ENCODE data around the gene TRDN.
"Not testable (repeated sequence)": the region's sequence is repeated elsewhere in the genome, so short reads cannot be mapped to it uniquely, and the experiment has no call there.

Gene TRDN

DNA sequence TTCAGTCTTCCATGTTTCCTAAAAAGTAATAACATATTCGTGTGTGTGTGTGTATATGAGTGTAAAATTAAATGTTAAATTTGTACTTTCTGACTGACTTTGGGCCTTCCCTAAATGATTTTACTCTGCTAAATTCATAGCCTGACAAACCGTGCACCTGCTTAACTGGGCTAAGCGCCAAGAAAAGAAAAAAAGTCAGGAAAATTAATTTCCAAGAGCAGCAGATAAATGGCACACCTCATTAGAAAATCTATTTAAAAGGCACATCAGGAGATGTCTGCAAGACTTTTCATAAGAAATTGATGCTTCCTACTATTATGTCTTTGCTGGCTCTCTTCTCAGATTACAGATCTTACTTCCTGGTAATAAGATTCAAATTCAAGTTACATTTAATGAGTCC lies 72.4 kb downstream of the TRDN start:
- H3K27ac Mint-ChIP-seq, result no peak overlapping the region
- no peak overlapping the region for H3K4me3 Mint-ChIP-seq
- no peaks in the 10 kb centered on the region for H3K9me3 Mint-ChIP-seq
- H3K36me3 Mint-ChIP-seq (ENCODE audit: low read depth), result no peaks in the 10 kb centered on the region
- DNase-seq (ENCODE audit: low spot score), result no peak
- H3K4me1 Mint-ChIP-seq (ENCODE audit: low read depth), result no peaks in the 10 kb centered on the region
- H3K27me3 Mint-ChIP-seq (ENCODE audit: low read depth), result no peaks in the 10 kb centered on the region

DNA sequence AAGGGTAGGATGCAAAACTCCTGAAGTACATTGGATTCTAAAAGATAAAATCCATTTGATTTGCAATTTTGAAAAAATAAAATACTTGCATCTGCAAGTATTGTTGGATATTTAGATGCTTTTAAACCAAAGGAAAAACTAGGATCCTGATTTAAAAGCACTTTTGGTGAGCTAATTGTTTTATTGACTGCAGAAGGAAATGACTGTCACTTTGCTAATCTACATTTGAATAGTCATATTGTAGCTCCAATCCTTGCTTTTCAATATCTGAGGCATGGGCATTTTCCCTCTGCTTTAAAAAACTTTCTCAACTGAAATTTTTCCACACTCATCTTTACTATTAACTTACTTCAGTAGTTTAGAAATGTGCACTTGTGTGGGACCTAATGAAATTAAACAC lies 74.1 kb downstream of the TRDN start:
- H3K9me3 Mint-ChIP-seq, result no peaks in the 10 kb centered on the region
- H3K4me3 Mint-ChIP-seq, result no peak overlapping the region
- DNase-seq (ENCODE audit: low spot score), result no peak
- no peaks in the 10 kb centered on the region for H3K4me1 Mint-ChIP-seq (ENCODE audit: low read depth)
- no peaks in the 10 kb centered on the region for H3K36me3 Mint-ChIP-seq (ENCODE audit: low read depth)
- no peak overlapping the region for H3K27ac Mint-ChIP-seq
- H3K27me3 Mint-ChIP-seq (ENCODE audit: low read depth), result no peaks in the 10 kb centered on the region

DNA sequence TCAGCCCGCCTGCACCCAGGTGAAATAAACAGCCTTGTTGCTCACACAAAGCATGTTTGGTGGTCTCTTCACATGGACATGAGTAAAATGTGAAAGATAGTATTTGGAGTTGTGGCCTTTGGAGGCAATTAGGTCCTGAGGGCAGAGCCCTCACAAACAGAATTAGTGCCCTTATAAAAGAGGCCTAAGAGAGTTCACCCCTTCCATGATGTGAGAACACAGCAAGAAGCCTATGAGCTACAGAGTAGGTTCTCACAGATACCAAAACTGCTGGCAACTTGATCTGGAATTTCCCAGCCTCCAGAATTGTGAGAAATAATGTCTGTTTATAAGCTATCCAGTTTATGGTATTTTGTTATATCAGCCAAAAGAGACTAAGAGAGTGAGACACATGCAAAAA lies 74.5 kb downstream of the TRDN start:
- Mint-ChIP-seq H3K9me3 (no peaks in the 10 kb centered on the region), H3K36me3 (ENCODE audit: low read depth) (no peaks in the 10 kb centered on the region), H3K4me1 (ENCODE audit: low read depth) (no peaks in the 10 kb centered on the region), H3K4me3 (no peak overlapping the region), H3K27ac (no peak overlapping the region), H3K27me3 (ENCODE audit: low read depth) (no peaks in the 10 kb centered on the region)
- DNase-seq (ENCODE audit: low spot score), result no peak

DNA sequence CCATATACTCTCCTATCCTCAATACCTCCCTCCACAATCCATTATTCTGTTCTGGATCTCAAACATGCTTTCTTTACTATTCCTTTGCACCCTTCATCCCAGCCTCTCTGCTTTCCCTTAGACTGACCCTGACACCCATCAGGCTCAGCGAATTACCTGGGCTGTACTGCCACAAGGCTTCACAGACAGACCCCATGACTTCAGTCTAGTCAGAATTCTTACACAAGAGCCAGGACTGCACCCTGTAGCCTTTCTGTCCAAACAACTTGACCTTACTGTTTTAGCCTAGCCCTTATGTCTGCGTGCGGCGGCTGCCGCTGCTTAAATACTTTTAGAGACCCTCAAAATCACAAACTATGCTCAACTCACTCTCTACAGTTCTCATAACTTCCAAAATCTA lies 76.9 kb downstream of the TRDN start:
- not testable (repeated sequence) for H3K27ac Mint-ChIP-seq; H3K27me3 Mint-ChIP-seq (ENCODE audit: low read depth); H3K4me1 Mint-ChIP-seq (ENCODE audit: low read depth); DNase-seq (ENCODE audit: low spot score); H3K9me3 Mint-ChIP-seq; H3K36me3 Mint-ChIP-seq (ENCODE audit: low read depth); H3K4me3 Mint-ChIP-seq

DNA sequence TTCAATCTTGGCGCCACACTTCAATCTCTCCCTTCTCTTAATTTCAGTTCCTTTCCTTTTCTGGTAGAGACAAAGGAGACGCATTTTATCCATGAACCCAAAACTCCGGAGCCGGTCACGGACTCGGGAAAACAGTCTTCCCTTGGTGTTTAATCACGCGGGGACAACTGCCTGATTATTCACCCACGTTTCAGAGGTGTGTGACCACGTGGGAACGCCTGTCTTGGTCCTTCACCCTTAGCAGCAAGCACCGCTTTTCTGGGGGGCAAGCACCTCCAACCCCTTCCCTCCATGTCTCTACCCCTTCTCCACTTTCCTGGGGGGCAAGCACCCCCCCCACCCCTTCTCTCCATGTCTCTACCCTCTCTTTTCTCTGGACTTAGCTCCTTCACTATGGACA lies 79.3 kb downstream of the TRDN start:
- not testable (repeated sequence) for H3K27me3 Mint-ChIP-seq (ENCODE audit: low read depth); H3K4me1 Mint-ChIP-seq (ENCODE audit: low read depth); DNase-seq (ENCODE audit: low spot score); H3K27ac Mint-ChIP-seq; H3K36me3 Mint-ChIP-seq (ENCODE audit: low read depth); H3K4me3 Mint-ChIP-seq; H3K9me3 Mint-ChIP-seq

DNA sequence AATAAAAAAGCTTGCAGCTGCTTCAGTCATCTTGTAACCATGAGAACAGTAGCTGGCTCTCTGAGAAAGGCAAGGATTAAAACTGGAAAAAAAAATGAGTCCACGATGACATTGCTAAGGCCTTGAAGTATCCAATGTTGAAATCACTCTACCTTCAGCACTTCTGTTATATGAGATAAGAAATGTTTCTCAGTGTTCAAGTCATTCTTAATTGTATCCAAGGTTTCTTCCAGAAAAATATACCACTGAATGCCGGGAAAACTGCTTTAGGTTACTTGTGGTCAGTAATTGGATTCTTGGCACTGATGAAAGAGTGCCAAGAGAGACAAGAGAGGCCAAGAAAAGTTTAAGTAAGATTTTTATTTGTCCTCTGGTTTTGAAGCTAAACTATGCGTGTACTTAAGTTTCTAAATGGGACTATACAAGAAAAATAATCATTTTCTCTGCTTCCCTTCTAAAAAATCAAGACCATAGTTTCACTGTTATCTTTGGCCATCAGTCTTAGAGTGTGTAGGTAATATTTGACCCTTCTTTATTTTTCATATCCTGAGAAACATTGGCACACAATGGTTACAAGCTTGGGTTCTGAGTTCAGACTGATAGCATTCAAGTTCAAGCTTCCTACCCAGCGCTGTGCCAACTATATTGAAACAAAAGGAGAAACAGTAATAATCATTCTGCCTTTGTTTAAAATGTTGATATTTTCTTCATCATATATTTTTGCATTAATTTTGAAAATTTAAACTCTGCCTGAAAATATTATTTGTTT lies 84.6 kb downstream of the TRDN start:
- no peak for DNase-seq (ENCODE audit: low spot score)
- H3K27me3 Mint-ChIP-seq (ENCODE audit: low read depth), result no peaks in the 10 kb centered on the region
- no peaks in the 10 kb centered on the region for H3K9me3 Mint-ChIP-seq
- no peak overlapping the region for H3K27ac Mint-ChIP-seq
- no peaks in the 10 kb centered on the region for H3K36me3 Mint-ChIP-seq (ENCODE audit: low read depth)
- H3K4me1 Mint-ChIP-seq (ENCODE audit: low read depth), result no peaks in the 10 kb centered on the region
- H3K4me3 Mint-ChIP-seq, result no peak overlapping the region

DNA sequence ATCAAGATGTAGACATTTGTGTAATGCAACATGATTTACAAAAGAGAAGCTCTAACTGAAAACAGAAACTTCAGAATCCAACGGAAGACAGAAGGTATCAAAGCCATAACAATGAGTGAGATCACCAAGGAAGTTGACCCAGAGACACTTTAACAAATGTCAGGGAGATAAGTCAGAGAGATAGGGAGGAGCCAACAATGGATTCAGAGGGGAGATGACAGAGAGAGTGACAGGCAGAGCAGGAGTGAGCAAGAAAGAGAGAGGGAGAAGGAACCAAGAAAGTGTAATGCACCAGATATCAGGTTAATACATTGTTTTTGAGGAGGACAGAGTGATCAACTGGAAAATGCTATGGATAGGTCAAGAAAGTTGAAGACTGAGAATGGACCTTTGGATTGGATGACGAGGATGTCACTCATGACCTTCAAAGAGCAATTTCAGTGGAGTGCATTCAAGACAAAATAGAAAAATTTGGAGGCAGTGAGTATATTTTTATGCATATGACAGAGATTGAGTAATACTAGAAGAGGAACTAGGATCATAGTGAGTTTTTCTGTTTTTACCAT lies 86.6 kb downstream of the TRDN start:
- H3K27me3 Mint-ChIP-seq (ENCODE audit: low read depth), result no peaks in the 10 kb centered on the region
- H3K27ac Mint-ChIP-seq, result no peak overlapping the region
- no peaks in the 10 kb centered on the region for H3K36me3 Mint-ChIP-seq (ENCODE audit: low read depth)
- no peaks in the 10 kb centered on the region for H3K9me3 Mint-ChIP-seq
- no peak for DNase-seq (ENCODE audit: low spot score)
- H3K4me3 Mint-ChIP-seq, result no peak overlapping the region
- H3K4me1 Mint-ChIP-seq (ENCODE audit: low read depth), result no peaks in the 10 kb centered on the region

DNA sequence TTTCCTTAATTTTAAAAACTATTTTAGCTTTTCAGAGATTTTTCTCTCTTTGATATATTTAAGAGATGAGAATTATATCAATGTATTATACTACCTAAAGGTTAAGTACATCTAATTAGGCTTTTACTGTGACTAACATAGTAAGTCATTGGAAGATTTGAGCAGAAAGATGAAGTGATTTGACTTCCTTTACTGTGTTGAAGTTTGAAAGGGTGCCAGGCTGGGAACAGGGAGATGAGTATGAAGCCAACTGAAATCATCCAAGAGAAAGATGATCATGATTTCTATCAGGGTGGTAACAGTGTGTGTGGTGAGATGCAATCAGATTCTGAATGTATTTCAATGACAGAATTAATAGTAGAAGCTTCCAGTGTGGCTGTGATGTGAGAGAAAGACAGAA lies 87.3 kb downstream of the TRDN start:
- DNase-seq (ENCODE audit: low spot score), result no peak
- no peaks in the 10 kb centered on the region for H3K9me3 Mint-ChIP-seq
- no peaks in the 10 kb centered on the region for H3K27me3 Mint-ChIP-seq (ENCODE audit: low read depth)
- no peaks in the 10 kb centered on the region for H3K36me3 Mint-ChIP-seq (ENCODE audit: low read depth)
- H3K4me3 Mint-ChIP-seq, result no peak overlapping the region
- no peaks in the 10 kb centered on the region for H3K4me1 Mint-ChIP-seq (ENCODE audit: low read depth)
- H3K27ac Mint-ChIP-seq, result no peak overlapping the region

DNA sequence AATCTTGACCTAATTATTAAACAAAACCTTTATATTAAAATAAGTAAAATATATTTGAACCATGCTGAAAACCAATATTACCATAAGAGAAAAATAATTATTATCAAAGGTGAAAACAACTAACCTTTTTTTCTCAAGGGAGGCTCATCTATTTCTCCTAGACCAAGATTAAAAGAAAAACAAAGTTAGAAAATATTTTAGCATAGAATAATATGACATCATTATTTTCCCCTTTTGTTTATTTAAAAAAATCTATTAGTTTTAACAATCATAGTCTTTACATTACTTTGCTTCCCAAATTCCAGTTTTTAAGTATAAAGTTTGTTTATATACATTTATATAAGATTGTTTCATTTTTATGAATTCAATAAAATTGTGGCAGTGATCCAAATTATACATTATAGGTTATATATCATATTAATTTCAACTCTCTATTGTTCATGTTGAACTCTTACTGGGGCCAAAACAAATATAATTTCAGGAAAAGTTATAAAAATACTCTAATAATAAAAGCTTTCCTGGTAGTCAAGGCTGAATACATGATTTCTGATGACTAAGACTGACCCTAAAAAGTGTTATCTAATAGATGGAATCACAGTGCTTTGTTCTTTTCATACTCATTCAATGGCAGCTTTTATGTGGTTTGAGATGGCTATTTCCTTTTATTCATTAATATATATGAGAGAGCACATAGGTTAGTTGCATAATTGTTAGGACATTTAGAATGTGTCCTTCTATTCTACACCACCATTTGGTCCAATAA lies 89.4 kb downstream of the TRDN start:
- DNase-seq (ENCODE audit: low spot score), result no peak
- Mint-ChIP-seq H3K4me1 (ENCODE audit: low read depth) (no peaks in the 10 kb centered on the region), H3K36me3 (ENCODE audit: low read depth) (no peaks in the 10 kb centered on the region), H3K4me3 (no peak overlapping the region), H3K27ac (no peak overlapping the region), H3K9me3 (no peaks in the 10 kb centered on the region), H3K27me3 (ENCODE audit: low read depth) (no peaks in the 10 kb centered on the region)

DNA sequence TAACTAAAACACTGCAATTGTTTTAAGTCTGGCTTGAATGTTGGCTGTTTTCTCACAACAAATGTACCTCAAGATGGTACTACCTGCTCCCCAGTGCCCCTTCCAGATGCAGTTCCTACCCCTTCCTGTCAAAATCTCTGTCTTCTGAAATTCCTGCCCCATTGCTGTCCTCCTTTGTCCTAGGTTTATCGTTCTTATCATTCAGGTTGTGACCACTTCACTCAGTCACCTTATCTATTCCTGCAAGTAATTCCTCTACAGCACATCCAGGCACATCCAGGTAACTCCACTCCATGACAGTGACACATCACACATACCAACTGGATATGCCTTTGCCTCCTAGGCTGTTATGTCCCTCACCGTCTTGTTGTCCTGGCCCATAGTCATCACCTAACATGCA lies 90.2 kb downstream of the TRDN start:
- no peaks in the 10 kb centered on the region for H3K4me1 Mint-ChIP-seq (ENCODE audit: low read depth)
- no peak overlapping the region for H3K27ac Mint-ChIP-seq
- H3K4me3 Mint-ChIP-seq, result no peak overlapping the region
- DNase-seq (ENCODE audit: low spot score), result no peak
- no peaks in the 10 kb centered on the region for H3K36me3 Mint-ChIP-seq (ENCODE audit: low read depth)
- H3K27me3 Mint-ChIP-seq (ENCODE audit: low read depth), result no peaks in the 10 kb centered on the region
- H3K9me3 Mint-ChIP-seq, result no peaks in the 10 kb centered on the region

DNA sequence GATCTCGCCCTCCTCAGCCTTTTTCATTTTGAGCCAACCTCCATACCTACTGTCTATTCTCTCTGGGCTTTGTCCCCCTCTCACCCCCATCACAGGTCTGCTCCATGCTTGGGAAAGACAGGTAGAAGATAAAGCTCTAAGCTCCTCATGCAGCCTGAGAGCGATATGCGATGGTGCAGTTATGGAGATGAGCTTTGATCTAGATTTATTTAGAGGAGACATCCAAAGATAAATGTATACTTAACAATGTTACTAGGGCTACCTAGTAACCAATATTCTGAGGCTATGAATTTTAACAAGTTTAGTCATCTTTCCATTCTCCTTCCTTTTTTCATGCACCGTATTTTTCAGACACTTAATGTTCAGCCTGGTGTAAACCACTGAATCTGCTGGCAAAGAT lies 95.3 kb downstream of the TRDN start:
- no peak overlapping the region for H3K4me3 Mint-ChIP-seq
- no peaks in the 10 kb centered on the region for H3K9me3 Mint-ChIP-seq
- no peak for DNase-seq (ENCODE audit: low spot score)
- H3K27me3 Mint-ChIP-seq (ENCODE audit: low read depth), result no peaks in the 10 kb centered on the region
- H3K4me1 Mint-ChIP-seq (ENCODE audit: low read depth), result no peaks in the 10 kb centered on the region
- H3K36me3 Mint-ChIP-seq (ENCODE audit: low read depth), result no peaks in the 10 kb centered on the region
- no peak overlapping the region for H3K27ac Mint-ChIP-seq

DNA sequence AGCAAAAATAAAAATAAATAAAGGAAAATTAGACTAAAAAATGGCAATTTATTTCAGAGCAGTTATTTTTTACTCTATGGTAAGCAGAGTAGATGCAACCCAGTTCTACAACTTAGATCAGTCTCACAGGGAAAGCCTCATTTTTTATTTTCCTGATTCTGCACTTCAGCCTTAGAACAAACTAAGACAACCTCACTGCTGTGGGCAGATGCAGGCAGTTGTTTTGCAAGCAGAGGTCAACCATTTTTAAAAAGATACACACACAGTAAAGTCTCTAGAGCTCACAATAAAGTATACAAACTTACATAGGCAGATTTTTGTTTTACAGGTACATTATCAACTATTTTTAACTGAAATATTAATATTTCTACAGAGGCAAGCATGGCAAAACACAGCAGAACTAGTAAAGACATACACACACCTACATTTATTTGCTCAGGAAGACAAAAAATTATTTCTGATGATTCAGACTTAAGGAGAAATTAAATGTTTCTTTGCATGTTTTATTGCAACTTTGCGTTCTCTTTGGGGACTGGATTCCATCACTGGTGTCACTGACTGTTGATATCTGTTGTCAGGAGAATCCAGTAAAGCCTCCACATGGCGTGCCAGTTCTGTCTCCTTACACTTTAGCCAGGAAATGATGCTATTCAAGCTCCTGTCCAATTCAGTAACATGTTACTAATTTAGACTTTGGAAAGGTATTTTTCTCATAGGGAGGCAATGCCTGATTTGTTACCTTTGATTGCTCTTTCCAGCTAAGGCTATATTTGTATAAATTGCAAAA lies 102.7 kb downstream of the TRDN start:
- DNase-seq (ENCODE audit: low spot score), result no peak
- H3K9me3 Mint-ChIP-seq, result no peaks in the 10 kb centered on the region
- no peaks in the 10 kb centered on the region for H3K36me3 Mint-ChIP-seq (ENCODE audit: low read depth)
- H3K4me3 Mint-ChIP-seq, result no peak overlapping the region
- no peaks in the 10 kb centered on the region for H3K27me3 Mint-ChIP-seq (ENCODE audit: low read depth)
- H3K4me1 Mint-ChIP-seq (ENCODE audit: low read depth), result no peaks in the 10 kb centered on the region
- no peak overlapping the region for H3K27ac Mint-ChIP-seq

DNA sequence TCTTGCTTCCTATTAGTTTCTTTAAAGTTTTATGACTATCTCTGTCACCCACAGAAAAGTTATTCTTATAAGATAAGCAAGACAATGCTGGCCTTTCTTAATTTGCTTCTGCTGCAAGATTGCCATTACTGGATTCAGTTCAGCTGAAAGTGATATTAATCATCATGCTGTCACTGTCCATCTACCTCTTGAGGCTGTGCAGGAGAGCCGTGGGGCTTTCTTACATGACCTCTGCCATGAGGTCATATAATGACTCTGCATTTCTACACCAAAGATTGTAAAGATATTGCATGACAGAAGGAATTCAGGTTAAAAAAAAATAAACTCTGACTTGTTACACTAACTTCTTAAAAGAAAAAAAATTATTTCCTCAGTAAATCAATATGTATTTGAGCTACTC lies 106.9 kb downstream of the TRDN start:
- no peak for DNase-seq (ENCODE audit: low spot score)
- no peak overlapping the region for H3K4me3 Mint-ChIP-seq
- H3K4me1 Mint-ChIP-seq (ENCODE audit: low read depth), result no peaks in the 10 kb centered on the region
- H3K36me3 Mint-ChIP-seq (ENCODE audit: low read depth), result no peaks in the 10 kb centered on the region
- no peaks in the 10 kb centered on the region for H3K9me3 Mint-ChIP-seq
- no peak overlapping the region for H3K27ac Mint-ChIP-seq
- no peaks in the 10 kb centered on the region for H3K27me3 Mint-ChIP-seq (ENCODE audit: low read depth)

DNA sequence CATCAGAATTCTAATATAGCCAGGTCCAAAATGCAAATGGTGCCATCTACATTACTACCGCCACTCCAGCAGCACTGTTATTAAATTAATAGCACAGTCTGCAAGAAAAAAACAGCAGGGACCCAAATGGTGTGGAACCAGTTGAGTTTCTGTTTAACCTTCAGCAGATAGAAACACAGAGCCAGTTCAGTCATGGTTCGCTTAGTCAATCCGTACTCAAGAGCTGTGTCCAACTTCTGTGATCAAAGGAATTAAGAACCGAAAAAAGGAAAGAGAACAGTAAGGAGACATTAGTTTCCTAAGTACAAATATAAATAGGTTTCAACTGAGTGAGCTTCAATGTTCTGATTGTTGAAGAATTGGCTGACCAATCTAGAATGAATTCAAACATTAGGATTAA lies 107.7 kb downstream of the TRDN start:
- Mint-ChIP-seq H3K36me3 (ENCODE audit: low read depth) (no peaks in the 10 kb centered on the region), H3K4me1 (ENCODE audit: low read depth) (no peaks in the 10 kb centered on the region), H3K27me3 (ENCODE audit: low read depth) (no peaks in the 10 kb centered on the region), H3K27ac (no peak overlapping the region), H3K4me3 (no peak overlapping the region), H3K9me3 (no peaks in the 10 kb centered on the region)
- DNase-seq (ENCODE audit: low spot score), result no peak

Data from T-helper 2 cell treated with Interferon-gamma antibody and Interleukin-4, amounts not matched to agents 5 μg/mL and 100 μg/mL, for 36 hours (primary cell).